H1 (cell line): ENCODE results near the gene VWF. TPM values are rescaled to one million over a fixed set of nuclear protein-coding genes. Genes with fewer than 3 reads are reported as not detected.

Experiments used
- HDAC2 ChIP-seq, 2 experiments: fragments of 300-600 bp in 1 of 2; sonication (generic) in 1 of 2; IDR thresholded peaks; 2 replicates each; pipeline ENCODE4 v1.6.1; 2011 to 2012; ENCODE audit warnings: low read depth in 2 of 2, low read length in 2 of 2, mild to moderate bottlenecking in 2 of 2, moderate library complexity in 2 of 2, borderline replicate concordance in 1 of 2, inconsistent platforms in 1 of 2
- SIRT6 ChIP-seq: IDR thresholded peaks from one replicate; pipeline ENCODE4 v1.7.1; 2012; ENCODE audit warnings: low read length, inconsistent platforms
- polyA plus RNA-seq, 7 experiments: library from polyadenylated mRNA; depleted of rRNA in 3 of 7; stranded (reverse) in 5 of 7; unstranded in 2 of 7; fragments of >200 nt in 5 of 7; fragments of 200-250 nt in 2 of 7; gene quantifications; 1 replicate in 5 of 7; 2 replicates in 1 of 7; 4 replicates in 1 of 7; pipeline versions ENCODE4 v1.2.1 to v1.2.3, GENCODE V29; 2011 to 2013; ENCODE audit warnings: missing spikeins in 2 of 7, mixed read lengths in 2 of 7
- total RNA-seq: library from RNA; stranded (reverse); fragmentation: NEBNext Ultra II Directional; extraction: Animal tissue kit (Norgen Biotek cat#: 25700); gene quantifications from 2 replicates; pipeline ENCODE4 v1.2.1, GENCODE V29; 2021
- TF ChIP-seq, protein P1 (sequence below): fragments of 300-600 bp; sonication (generic); IDR thresholded peaks from 2 replicates; pipeline ENCODE4 v1.7.1; 2012; ENCODE audit warnings: low read length, moderate library complexity, mild to moderate bottlenecking, inconsistent platforms; ENCODE audit not compliant: insufficient replicate concordance

VWF gene
- total and polyA plus RNA-seq, 2 of the 8 experiments (the other 6 are each of a cell fraction or from before 2014, with no cell fraction given) = 0.39 to 0.60 TPM

DNA sequence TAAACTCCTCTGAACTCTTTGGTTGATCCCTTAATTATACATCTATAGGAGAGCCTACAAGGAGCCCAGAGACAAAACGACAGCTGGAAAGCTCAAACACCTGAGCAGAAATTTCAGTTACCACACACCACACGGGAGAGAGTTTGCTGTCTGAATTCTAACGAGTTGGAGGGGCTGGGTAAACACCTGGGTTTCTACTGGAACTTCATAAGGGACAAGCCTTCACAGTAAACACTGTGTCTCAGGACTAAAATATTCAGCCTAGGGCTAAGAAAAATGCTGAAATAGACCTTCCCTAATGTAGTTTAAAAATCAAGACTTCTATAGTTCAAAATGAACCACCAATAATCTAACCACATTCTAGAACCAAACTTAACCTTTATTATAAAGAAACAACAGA, 169.8 kb downstream of the VWF start (continued):
- TF ChIP-seq, protein P1, sequence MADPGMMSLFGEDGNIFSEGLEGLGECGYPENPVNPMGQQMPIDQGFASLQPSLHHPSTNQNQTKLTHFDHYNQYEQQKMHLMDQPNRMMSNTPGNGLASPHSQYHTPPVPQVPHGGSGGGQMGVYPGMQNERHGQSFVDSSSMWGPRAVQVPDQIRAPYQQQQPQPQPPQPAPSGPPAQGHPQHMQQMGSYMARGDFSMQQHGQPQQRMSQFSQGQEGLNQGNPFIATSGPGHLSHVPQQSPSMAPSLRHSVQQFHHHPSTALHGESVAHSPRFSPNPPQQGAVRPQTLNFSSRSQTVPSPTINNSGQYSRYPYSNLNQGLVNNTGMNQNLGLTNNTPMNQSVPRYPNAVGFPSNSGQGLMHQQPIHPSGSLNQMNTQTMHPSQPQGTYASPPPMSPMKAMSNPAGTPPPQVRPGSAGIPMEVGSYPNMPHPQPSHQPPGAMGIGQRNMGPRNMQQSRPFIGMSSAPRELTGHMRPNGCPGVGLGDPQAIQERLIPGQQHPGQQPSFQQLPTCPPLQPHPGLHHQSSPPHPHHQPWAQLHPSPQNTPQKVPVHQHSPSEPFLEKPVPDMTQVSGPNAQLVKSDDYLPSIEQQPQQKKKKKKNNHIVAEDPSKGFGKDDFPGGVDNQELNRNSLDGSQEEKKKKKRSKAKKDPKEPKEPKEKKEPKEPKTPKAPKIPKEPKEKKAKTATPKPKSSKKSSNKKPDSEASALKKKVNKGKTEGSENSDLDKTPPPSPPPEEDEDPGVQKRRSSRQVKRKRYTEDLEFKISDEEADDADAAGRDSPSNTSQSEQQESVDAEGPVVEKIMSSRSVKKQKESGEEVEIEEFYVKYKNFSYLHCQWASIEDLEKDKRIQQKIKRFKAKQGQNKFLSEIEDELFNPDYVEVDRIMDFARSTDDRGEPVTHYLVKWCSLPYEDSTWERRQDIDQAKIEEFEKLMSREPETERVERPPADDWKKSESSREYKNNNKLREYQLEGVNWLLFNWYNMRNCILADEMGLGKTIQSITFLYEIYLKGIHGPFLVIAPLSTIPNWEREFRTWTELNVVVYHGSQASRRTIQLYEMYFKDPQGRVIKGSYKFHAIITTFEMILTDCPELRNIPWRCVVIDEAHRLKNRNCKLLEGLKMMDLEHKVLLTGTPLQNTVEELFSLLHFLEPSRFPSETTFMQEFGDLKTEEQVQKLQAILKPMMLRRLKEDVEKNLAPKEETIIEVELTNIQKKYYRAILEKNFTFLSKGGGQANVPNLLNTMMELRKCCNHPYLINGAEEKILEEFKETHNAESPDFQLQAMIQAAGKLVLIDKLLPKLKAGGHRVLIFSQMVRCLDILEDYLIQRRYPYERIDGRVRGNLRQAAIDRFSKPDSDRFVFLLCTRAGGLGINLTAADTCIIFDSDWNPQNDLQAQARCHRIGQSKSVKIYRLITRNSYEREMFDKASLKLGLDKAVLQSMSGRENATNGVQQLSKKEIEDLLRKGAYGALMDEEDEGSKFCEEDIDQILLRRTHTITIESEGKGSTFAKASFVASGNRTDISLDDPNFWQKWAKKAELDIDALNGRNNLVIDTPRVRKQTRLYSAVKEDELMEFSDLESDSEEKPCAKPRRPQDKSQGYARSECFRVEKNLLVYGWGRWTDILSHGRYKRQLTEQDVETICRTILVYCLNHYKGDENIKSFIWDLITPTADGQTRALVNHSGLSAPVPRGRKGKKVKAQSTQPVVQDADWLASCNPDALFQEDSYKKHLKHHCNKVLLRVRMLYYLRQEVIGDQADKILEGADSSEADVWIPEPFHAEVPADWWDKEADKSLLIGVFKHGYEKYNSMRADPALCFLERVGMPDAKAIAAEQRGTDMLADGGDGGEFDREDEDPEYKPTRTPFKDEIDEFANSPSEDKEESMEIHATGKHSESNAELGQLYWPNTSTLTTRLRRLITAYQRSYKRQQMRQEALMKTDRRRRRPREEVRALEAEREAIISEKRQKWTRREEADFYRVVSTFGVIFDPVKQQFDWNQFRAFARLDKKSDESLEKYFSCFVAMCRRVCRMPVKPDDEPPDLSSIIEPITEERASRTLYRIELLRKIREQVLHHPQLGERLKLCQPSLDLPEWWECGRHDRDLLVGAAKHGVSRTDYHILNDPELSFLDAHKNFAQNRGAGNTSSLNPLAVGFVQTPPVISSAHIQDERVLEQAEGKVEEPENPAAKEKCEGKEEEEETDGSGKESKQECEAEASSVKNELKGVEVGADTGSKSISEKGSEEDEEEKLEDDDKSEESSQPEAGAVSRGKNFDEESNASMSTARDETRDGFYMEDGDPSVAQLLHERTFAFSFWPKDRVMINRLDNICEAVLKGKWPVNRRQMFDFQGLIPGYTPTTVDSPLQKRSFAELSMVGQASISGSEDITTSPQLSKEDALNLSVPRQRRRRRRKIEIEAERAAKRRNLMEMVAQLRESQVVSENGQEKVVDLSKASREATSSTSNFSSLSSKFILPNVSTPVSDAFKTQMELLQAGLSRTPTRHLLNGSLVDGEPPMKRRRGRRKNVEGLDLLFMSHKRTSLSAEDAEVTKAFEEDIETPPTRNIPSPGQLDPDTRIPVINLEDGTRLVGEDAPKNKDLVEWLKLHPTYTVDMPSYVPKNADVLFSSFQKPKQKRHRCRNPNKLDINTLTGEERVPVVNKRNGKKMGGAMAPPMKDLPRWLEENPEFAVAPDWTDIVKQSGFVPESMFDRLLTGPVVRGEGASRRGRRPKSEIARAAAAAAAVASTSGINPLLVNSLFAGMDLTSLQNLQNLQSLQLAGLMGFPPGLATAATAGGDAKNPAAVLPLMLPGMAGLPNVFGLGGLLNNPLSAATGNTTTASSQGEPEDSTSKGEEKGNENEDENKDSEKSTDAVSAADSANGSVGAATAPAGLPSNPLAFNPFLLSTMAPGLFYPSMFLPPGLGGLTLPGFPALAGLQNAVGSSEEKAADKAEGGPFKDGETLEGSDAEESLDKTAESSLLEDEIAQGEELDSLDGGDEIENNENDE = no peak
- TF ChIP-seq SIRT6 (no peak), HDAC2 (IDR thresholded peaks at IDR 0.05; ENCODE audit: borderline replicate concordance in 1 of 2, low read depth in 2 of 2, low read length in 2 of 2) (no peak)
